Adrenal gland (tissue), 5 donors: Measurements from ENCODE around the gene FAF1.

ENCODE experiments used
- POLR2A ChIP-seq, 2 donors: fragments of 450-650 bp; IDR thresholded peaks; one replicate each; pipeline ENCODE4 v1.6.1; 2017; ENCODE audit warnings: antibody characterized with exemption in 2 of 2, mild to moderate bottlenecking in 2 of 2, moderate library complexity in 1 of 2
- TF ChIP-seq, protein P1 (sequence below), 6 experiments: fragments of 450-650 bp in 4 of 6; fragments of 200-600 bp in 2 of 6; sonication (generic) in 1 of 6; IDR thresholded peaks; 1 replicate in 5 of 6; 2 replicates in 1 of 6; pipeline versions ENCODE4 v1.5.1 to v1.8.0; 2016 to 2021; ENCODE audit warnings: antibody characterized with exemption in 6 of 6, mild to moderate bottlenecking in 2 of 6, moderate library complexity in 1 of 6
- donor health status: DM: no; HTN: no; CAD: no.

DNA sequence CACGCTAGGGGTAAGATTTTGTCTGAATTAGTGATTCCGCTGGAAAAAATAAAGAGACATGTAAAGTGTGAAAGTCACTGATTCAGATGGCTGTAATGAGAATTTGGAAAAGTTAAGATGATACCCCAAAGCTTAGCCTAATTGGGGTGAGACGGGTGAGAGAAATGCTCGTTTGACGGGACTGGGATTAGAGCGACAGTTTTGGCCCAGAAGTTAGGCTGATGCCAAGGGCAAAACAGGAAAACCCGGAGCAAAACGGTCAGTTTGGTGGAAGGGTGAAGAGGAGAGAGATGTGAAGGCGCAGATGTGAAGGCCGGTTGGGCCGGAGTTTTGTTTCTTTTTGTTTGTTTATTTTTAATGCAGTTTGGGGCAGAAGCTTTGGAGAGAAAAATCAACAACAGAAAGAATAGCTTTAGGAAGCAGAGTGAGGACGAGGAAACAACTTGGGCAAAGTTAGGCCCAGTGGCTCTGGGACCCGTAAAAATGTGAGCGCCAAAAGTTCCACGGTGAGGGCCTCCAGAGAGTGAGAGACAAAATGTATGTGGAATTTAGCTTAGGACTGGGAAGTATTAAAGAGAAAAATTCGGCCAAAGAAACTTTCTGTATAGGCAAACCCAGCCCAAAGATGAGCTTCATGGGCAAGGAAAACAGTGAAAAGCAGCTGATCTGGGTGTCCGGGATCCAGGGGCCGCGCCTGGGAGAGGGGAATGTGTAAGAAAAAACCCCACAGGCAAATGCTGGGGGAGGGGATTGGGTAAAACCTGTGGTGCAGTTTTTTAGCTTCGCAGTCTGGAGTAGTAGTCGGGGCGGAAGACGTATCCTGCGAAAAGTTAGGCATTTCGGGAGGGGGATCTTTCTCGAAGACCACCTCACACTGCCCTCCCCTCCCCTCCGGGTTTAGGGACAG, 538.0 kb downstream of the FAF1 start:
- TF ChIP-seq, protein P1, sequence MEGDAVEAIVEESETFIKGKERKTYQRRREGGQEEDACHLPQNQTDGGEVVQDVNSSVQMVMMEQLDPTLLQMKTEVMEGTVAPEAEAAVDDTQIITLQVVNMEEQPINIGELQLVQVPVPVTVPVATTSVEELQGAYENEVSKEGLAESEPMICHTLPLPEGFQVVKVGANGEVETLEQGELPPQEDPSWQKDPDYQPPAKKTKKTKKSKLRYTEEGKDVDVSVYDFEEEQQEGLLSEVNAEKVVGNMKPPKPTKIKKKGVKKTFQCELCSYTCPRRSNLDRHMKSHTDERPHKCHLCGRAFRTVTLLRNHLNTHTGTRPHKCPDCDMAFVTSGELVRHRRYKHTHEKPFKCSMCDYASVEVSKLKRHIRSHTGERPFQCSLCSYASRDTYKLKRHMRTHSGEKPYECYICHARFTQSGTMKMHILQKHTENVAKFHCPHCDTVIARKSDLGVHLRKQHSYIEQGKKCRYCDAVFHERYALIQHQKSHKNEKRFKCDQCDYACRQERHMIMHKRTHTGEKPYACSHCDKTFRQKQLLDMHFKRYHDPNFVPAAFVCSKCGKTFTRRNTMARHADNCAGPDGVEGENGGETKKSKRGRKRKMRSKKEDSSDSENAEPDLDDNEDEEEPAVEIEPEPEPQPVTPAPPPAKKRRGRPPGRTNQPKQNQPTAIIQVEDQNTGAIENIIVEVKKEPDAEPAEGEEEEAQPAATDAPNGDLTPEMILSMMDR (IDR thresholded peaks at IDR 0.05) = no peak
- TF ChIP-seq POLR2A (IDR thresholded peaks at IDR 0.05) = no peak
